GM21825 (cell line): Measurements from ENCODE around the gene ZNF175.

Experiments used
- ATAC-seq: cut with Tn5 transposase; IDR thresholded peaks from one replicate; pipeline ENCODE4 v1.9.1; 2021; ENCODE audit warnings: mild to moderate bottlenecking, moderate library complexity; ENCODE audit not compliant: unreplicated experiment

Gene ZNF175

DNA sequence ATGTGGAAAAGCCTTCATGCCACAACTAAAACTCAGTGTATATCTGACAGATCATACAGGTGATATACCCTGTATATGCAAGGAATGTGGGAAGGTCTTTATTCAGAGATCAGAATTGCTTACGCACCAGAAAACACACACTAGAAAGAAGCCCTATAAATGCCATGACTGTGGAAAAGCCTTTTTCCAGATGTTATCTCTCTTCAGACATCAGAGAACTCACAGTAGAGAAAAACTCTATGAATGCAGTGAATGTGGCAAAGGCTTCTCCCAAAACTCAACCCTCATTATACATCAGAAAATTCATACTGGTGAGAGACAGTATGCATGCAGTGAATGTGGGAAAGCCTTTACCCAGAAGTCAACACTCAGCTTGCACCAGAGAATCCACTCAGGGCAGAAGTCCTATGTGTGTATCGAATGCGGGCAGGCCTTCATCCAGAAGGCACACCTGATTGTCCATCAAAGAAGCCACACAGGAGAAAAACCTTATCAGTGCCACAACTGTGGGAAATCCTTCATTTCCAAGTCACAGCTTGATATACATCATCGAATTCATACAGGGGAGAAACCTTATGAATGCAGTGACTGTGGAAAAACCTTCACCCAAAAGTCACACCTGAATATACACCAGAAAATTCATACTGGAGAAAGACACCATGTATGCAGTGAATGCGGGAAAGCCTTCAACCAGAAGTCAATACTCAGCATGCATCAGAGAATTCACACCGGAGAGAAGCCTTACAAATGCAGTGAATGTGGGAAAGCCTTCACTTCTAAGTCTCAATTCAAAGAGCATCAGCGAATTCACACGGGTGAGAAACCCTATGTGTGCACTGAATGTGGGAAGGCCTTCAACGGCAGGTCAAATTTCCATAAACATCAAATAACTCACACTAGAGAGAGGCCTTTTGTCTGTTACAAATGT is 16.4 kb downstream of the ZNF175 start:
- no peak for ATAC-seq

DNA sequence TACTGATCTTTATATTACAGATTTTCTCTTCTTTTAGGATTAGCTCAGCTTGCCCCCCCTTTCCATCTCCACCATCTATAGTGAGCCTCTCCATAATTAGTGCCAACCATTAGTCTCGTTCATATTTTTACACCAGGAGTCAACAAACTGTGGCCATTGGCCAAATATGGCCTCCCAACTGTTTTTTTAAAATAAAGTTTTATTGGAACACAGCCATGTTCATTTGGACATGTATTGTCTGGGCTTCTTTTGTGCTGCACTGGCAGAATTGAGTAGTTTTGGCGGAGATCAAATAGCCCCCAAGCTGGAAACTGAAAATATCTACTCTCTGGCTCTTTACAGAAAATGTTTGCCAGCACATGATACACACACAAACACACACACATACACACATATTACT is 18.4 kb downstream of the ZNF175 start:
- ATAC-seq = no peak

DNA sequence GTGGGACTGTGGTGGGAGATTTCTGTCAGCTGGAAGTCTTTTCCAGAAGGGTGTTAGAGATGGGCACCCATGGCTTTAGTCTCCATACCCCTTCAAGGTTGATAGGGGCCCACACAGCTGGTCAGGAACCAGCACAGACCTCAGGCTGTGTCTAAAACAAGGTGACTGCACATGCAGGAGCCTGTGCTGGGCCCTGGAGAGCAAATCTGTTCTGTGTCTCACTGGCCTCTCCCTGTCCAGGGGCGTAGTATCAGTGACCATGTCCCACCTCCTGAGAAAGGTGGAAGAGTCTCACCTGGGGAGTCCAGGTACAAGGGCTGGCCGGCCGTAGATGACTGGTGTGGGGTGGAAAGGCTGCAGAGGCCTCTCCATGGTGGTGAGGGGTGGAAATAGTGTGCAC is 19.4 kb downstream of the ZNF175 start:
- no peak for ATAC-seq

- ATAC-seq = no peak
These were observed 21.4 kb downstream of the ZNF175 start for GRCh38 chr19:51592521-51592920.

DNA sequence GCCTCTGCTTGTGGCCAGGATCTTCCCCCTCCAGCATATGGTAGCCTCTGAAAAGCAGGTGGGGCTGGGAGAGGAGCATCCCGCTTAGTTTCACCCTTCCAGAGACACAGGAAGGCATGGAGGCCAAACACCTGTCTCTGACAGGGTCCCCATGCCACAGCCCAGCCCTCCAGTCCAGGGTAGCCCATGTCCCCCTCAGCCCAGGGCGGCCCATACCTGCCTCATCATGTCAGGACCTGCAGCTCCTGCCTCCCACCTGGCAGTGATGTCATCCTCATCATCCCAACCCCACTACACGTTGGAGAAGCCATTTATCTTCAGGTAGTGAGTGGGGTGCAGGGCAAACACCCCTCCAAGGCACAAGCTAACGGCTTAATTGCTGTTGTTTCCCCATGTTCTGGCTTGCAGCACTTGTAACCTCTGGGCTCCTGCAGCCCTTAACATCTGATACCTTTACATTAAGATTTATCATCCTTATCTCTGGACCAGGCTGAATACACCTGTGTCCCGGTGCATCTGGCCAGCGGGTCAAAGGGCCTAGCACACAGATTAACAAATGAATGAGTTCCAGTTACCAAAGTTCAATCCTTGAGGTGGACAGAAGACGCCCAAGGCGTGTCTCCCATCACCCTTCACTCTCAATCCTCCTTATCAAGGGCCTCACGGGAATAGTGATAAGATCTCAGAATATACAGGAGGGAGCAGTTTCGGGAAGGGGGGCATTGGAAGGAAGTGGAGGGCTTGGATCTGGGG is 22.2 kb downstream of the ZNF175 start:
- ATAC-seq = no peak

- peak; percentile 91 for ATAC-seq
These were observed 23.1 kb downstream of the ZNF175 start for GRCh38 chr19:51593969-51594773.

- ATAC-seq = peak; percentile 6
These were observed 23.7 kb downstream of the ZNF175 start for GRCh38 chr19:51594774-51595109.

GRCh38 chr19:51595190-51596175 is 24.4 kb downstream of the ZNF175 start:
- ATAC-seq = no peak

- no peak for ATAC-seq
These were observed 27.3 kb downstream of the ZNF175 start for GRCh38 chr19:51598159-51598915.

- ATAC-seq = no peak
These were observed 28.0 kb downstream of the ZNF175 start for GRCh38 chr19:51599084-51599483.

GRCh38 chr19:51600940-51601580 is 30.0 kb downstream of the ZNF175 start:
- ATAC-seq = no peak

DNA sequence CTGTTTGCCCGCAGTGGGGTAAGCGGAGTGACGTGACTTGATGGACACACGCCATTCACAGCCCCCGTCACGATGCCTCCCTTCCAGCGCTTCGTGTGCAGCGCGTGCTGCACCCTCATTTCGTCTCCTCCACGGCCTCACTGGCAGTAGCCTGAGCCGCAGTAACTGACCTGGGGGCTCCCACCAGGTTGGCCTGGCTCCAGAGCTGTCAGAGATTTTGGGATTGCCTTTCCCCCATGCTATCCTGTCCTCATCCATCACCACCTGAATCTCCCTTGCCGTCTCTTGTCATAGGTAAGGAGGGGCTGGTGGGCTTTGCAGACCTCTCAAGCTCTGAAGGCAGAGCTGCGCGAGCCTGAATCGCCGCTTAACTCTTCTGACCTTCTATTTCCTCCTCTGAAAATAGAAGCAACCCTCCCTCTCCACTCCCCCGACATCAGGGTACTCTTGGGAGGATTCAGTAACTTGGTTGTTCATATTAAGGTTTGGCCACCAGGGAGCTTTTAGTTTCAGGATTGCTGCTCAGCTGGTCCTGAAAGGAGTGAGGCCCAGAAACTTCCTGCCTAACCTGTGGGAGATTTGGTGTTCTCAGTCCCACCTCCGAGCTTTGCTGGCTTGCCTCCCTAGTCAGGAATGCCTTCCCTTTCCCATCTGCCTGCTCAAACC is 31.2 kb downstream of the ZNF175 start:
- no peak for ATAC-seq

DNA sequence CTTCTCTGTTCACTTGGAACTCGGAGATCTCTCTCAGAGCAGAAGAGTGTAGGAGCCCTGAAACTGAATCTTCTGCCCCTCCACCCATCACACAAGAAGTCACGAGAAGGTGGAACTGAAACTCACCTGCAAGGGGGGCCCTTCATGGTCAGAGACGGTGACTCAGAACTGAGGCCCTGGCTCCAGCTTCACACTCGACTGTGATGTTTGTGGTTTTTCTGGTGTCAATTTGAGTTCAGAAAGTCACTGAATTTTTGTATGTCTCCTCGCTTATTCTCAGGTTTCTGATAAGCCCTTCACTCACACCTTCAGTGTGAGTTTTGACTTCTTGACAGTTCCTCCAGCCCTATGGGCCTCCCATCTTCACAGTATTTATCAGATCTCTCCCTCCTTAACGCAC is 36.0 kb downstream of the ZNF175 start:
- ATAC-seq = peak; percentile 81

- ATAC-seq = no peak
These were observed 37.0 kb downstream of the ZNF175 start for GRCh38 chr19:51607920-51608562.

DNA sequence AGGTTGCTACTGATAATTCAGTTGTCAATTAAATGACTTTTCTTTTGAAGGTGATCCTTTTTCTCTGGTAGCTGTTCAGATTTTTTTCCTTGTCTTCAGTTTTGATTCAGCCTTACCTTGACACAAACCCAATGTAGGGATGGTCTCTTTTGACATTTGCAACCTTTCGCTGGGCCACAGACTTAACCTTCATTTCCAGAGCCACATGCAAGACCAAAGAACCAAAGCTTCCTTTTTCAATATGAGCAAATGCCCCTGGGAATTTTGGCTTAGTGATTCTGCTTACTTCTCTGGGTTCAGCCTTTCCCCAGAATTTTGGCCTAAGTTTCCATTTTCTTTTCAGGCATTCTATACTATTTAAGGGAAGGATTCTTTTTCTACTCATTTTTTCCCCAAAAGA is 39.5 kb downstream of the ZNF175 start:
- ATAC-seq = no peak

GRCh38 chr19:51614789-51615188 is 43.7 kb downstream of the ZNF175 start:
- no peak for ATAC-seq

- ATAC-seq = no peak
These were observed 44.9 kb downstream of the ZNF175 start for GRCh38 chr19:51615991-51616390.

GRCh38 chr19:51621178-51621577 is 50.1 kb downstream of the ZNF175 start:
- ATAC-seq = no peak
